ENCODE measurements around the gene UBE4B.

The UBE4B gene

GRCh38 chr1:10229903-10230302 is 197.1 kb downstream of the UBE4B start:
- H3K4me3 ChIP-seq (ENCODE audit: low read length): no peak overlapping the region
- no peak for TF ChIP-seq ZNF274 (IDR thresholded peaks at IDR 0.05; ENCODE audit: low read depth, low read length)
